A549 (cell line): Measurements from ENCODE around the gene PRX. TPM values are rescaled to one million over a fixed set of nuclear protein-coding genes. Genes with fewer than 3 reads are reported as not detected.

Experiments used
- ATAC-seq, 2 experiments: fragments of 200-7000 bp in 1 of 2; fragments of >200 bp in 1 of 2; cut with Nextera tagmentation in 1 of 2; cut with Tn5 transposase in 1 of 2; 3 replicates each; pipeline versions ENCODE4 v1.8.0 to v1.9.1; 2018 to 2020; ENCODE audit warnings: mild to moderate bottlenecking in 1 of 2, moderate library complexity in 1 of 2
- CTCF ChIA-PET: fragments of 300-600 bp; sonication (Branson Sonifier 250); formaldehyde crosslinking; extraction: SDS; loops from one replicate; lab custom pipeline; 2021; ENCODE audit warnings: antibody characterized with exemption, inconsistent platforms; lab: Yijun Ruan, JAX
- POLR2A ChIA-PET: fragments of 350-600 bp; formaldehyde crosslinking; extraction: SDS; loops from one replicate; lab custom pipeline; 2021; ENCODE audit warnings: antibody characterized with exemption, inconsistent platforms; lab: Yijun Ruan, JAX
- DNase-seq, 2 experiments: peaks; one replicate each; pipeline versions ENCODE4 v3.0.0 to v3.0.0-alpha.2; 2011 to 2016; ENCODE audit warnings: low read depth in 1 of 2, low spot score in 1 of 2
- FAIRE-seq: peaks from 2 replicates; lab custom pipeline; 2011; peaks lifted over from hg19 to GRCh38; lab: Jason Lieb, UNC
- H3K27ac ChIP-seq, 2 experiments: fragments of >200 bp; sonication (Bioruptor Twin); formaldehyde crosslinking; 3 replicates each; pipeline ENCODE4 v1.5.1; 2016 to 2017
- H3K4me1 ChIP-seq: fragments of >200 bp; sonication (Bioruptor Twin); formaldehyde crosslinking; 3 replicates; pipeline ENCODE4 v1.6.1; 2016
- H3K4me2 ChIP-seq: fragments of >200 bp; sonication (Bioruptor Twin); formaldehyde crosslinking; 3 replicates; pipeline ENCODE4 v1.6.1; 2016
- H3K4me3 ChIP-seq: fragments of >200 bp; sonication (Bioruptor Twin); formaldehyde crosslinking; 3 replicates; pipeline ENCODE4 v1.5.1; 2016
- H3K9me3 ChIP-seq: fragments of >200 bp; sonication (Bioruptor Twin); formaldehyde crosslinking; 3 replicates; pipeline ENCODE4 v1.6.1; 2016
- BHLHE40 ChIP-seq: IDR thresholded peaks from 2 replicates; pipeline ENCODE4 v1.6.1; 2012; ENCODE audit warnings: low read depth, low read length, inconsistent platforms
- CEBPB ChIP-seq, 2 experiments: fragments of >200 bp in 1 of 2; sonication (Bioruptor Twin) in 1 of 2; formaldehyde crosslinking in 1 of 2; IDR thresholded peaks; 2 replicates each; pipeline ENCODE4 v1.6.1; 2012 to 2016
- CTCF ChIP-seq: fragments of >200 bp; sonication (Bioruptor Twin); formaldehyde crosslinking; IDR thresholded peaks from 3 replicates; pipeline ENCODE4 v1.5.1; 2016
- EHMT2 ChIP-seq: fragments of 200-600 bp; sonication (generic); IDR thresholded peaks from 2 replicates; pipeline ENCODE4 v1.6.1; 2016; ENCODE audit warnings: antibody characterized with exemption, low read depth, mild to moderate bottlenecking, moderate library complexity
- ELK1 ChIP-seq: fragments of 150-350 bp; IDR thresholded peaks from 2 replicates; pipeline ENCODE4 v1.6.1; 2014; ENCODE audit warnings: low read depth, mild to moderate bottlenecking, low read length
- EP300 ChIP-seq, 2 experiments: fragments of >200 bp; sonication (Bioruptor Twin); formaldehyde crosslinking; IDR thresholded peaks; 2 replicates in 1 of 2; 3 replicates in 1 of 2; pipeline ENCODE4 v1.6.1; 2016 to 2017
- FOXS1 ChIP-seq: fragments of 250-450 bp; sonication (Bioruptor Pico); IDR thresholded peaks from 2 replicates; pipeline ENCODE4 v1.5.0; 2020; ENCODE audit warnings: mild to moderate bottlenecking, moderate library complexity
- HDAC2 ChIP-seq: fragments of 200-600 bp; sonication (generic); IDR thresholded peaks from 2 replicates; pipeline ENCODE4 v1.6.1; 2016
- HES2 ChIP-seq: fragments of >200 bp; sonication (Bioruptor Twin); formaldehyde crosslinking; IDR thresholded peaks from 2 replicates; pipeline ENCODE4 v1.6.1; 2016
- MAFK ChIP-seq: fragments of 450-650 bp; IDR thresholded peaks from 2 replicates; pipeline ENCODE4 v1.6.1; 2014; ENCODE audit not compliant: partially characterized antibody
- MAZ ChIP-seq: fragments of 150-350 bp; IDR thresholded peaks from 2 replicates; pipeline ENCODE4 v1.6.1; 2014; ENCODE audit warnings: antibody characterized with exemption, low read depth, low read length, borderline replicate concordance
- MYC ChIP-seq: IDR thresholded peaks from 2 replicates; pipeline ENCODE4 v1.6.1; 2012; ENCODE audit warnings: mild to moderate bottlenecking, inconsistent platforms, low read length, improper control_type of control experiment, borderline replicate concordance
- NPAS2 ChIP-seq: fragments of 250-450 bp; sonication (Bioruptor Pico); IDR thresholded peaks from 2 replicates; pipeline ENCODE4 v1.8.0; 2022; ENCODE audit warnings: mild to moderate bottlenecking, moderate library complexity, borderline replicate concordance
- POLR2A ChIP-seq: IDR thresholded peaks from 2 replicates; pipeline ENCODE4 v1.6.1; 2012; ENCODE audit warnings: mild to moderate bottlenecking, low read length
- REST ChIP-seq: fragments of 200-600 bp; sonication (generic); IDR thresholded peaks from 2 replicates; pipeline ENCODE4 v1.6.1; 2016; ENCODE audit warnings: antibody characterized with exemption, mild to moderate bottlenecking, moderate library complexity
- TFCP2L1 ChIP-seq: fragments of 250-450 bp; sonication (Bioruptor Pico); IDR thresholded peaks from 2 replicates; pipeline ENCODE4 v1.5.0; 2021; ENCODE audit warnings: mild to moderate bottlenecking
- TP53 ChIP-seq: fragments of 250-450 bp; sonication (Bioruptor Pico); IDR thresholded peaks from 2 replicates; pipeline ENCODE4 v1.5.0; 2021; ENCODE audit warnings: mild to moderate bottlenecking, moderate library complexity
- USF2 ChIP-seq: fragments of 450-650 bp; IDR thresholded peaks from 2 replicates; pipeline ENCODE4 v1.6.1; 2014; ENCODE audit warnings: antibody characterized with exemption
- ZFP36 ChIP-seq: fragments of 450-650 bp; IDR thresholded peaks from 2 replicates; pipeline ENCODE4 v1.6.1; 2014; ENCODE audit warnings: borderline replicate concordance; ENCODE audit not compliant: partially characterized antibody
- ZNF302 ChIP-seq: fragments of 250-450 bp; sonication (Bioruptor Pico); IDR thresholded peaks from 2 replicates; pipeline ENCODE4 v1.9.0; 2021; ENCODE audit warnings: inconsistent platforms, mild to moderate bottlenecking, moderate library complexity
- WGBS: methylation state at CpG from one replicate; pipeline ENCODE4 v1.1.6; 2017; ENCODE audit errors: missing lambda C conversion rate; 5-methylcytosine and 5-hydroxymethylcytosine counted together
- polyA plus RNA-seq, 4 experiments: library from polyadenylated mRNA; depleted of rRNA in 3 of 4; stranded (reverse); fragments of >200 nt; fragmentation: RNase III in 1 of 4; extraction: RNeasy Plus Mini Kit Qiagen cat#74134 plus additional on column Dnase treatment in 1 of 4; gene quantifications; 2 replicates in 3 of 4; 3 replicates in 1 of 4; pipeline ENCODE4 v1.2.3, GENCODE V29; 2011 to 2017

Gene PRX
- polyA plus RNA-seq, 2 of the 4 experiments (the other 2 are of a cell fraction) = 1.6 to 1.8 TPM

GRCh38 chr19:40450664-40451063, 37.5 kb upstream of the PRX start:
- no peak overlapping the region for H3K4me2 ChIP-seq
- CTCF ChIA-PET = interaction anchor here (0.6 to 46.6 kb wide), 7 partner anchors 13 to 1340 kb away, joined by 3 to 950 read pairs (median 7); partner anchors contain the start of genes BLVRB, PRX and SERTAD1
- DNase-seq = no peak
- POLR2A ChIA-PET = interaction anchor here (0.7 to 2.5 kb wide), 2 partner anchors 24 to 174 kb away, joined by 3 to 7 read pairs; partner anchors contain the start of gene SERTAD1
- WGBS = 92% methylated on average over 4 of the region's 4 CpGs
- no peak for FAIRE-seq
- no peak overlapping the region for H3K27ac ChIP-seq
- H3K4me1 ChIP-seq = peaks cover 4% of the 10 kb centered on the region; the same call in 1 of the 3 replicates
- no peak overlapping the region for H3K4me3 ChIP-seq
- no peak for ATAC-seq
- no peak for TF ChIP-seq REST
- TF ChIP-seq TP53 (CRISPR knock-in tag) = no peak
- TF ChIP-seq MAFK = no peak
- TF ChIP-seq CTCF = no peak
- TF ChIP-seq MYC = no peak
- no peak for TF ChIP-seq HES2
- TF ChIP-seq USF2 = no peak
- TF ChIP-seq ZFP36 = no peak
- no peak for TF ChIP-seq TFCP2L1 (CRISPR knock-in tag)
- no peak for TF ChIP-seq ELK1
- no peak for TF ChIP-seq EP300 (IDR thresholded peaks at IDR 0.05)
- no peak for TF ChIP-seq ZNF302 (CRISPR knock-in tag)
- no peak for TF ChIP-seq BHLHE40
- no peak for TF ChIP-seq NPAS2
- no peak for TF ChIP-seq EHMT2
- no peak for TF ChIP-seq HDAC2
- no peak for TF ChIP-seq MAZ
- no peak for TF ChIP-seq POLR2A
- TF ChIP-seq FOXS1 = no peak
- no peak for TF ChIP-seq CEBPB (IDR thresholded peaks at IDR 0.05)
- TF ChIP-seq, all 56 proteins: peak for 0
- H3K9me3 ChIP-seq = no peaks in the 10 kb centered on the region
